NCI-H2196 treated with DMSO at 0.1 percent for 48 hours (cell line): ENCODE data around the gene KAT2B.

Experiments used
- DNase-seq: peaks from one replicate; lab custom pipeline; 2025; ENCODE audit not compliant: unreplicated experiment; lab: John Stamatoyannopoulos, UW

The KAT2B gene

GRCh38 chr3:20095470-20095869 lies 55.2 kb downstream of the KAT2B start:
- DNase-seq = no peak

DNA sequence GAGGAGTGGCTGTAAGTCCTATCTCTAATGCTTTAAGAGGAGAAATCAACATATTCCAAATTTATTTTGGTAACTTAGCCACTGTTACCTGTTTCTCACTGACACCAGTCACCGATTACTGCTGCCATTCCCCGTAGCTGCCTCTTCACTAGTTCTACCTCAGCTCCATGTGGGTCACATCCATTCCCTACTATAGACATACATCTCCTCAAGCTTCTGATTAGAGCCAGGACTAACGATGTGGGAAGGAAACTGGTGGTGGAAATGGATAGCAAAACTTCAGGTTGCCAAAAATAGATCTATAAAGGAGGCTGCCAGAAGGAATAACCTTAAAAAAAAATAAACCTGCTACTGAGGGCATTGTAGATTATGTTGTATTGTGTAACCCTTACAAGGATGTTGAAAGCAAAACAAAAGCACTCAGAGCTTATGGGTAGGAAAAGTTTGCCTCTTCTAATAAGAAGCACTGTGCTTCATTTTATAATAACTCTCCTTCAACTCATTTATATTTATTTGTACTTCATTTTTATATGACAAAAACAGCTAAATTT lies 56.0 kb downstream of the KAT2B start:
- no peak for DNase-seq

- DNase-seq = no peak
These were observed 56.8 kb downstream of the KAT2B start for GRCh38 chr3:20097015-20097414.

DNA sequence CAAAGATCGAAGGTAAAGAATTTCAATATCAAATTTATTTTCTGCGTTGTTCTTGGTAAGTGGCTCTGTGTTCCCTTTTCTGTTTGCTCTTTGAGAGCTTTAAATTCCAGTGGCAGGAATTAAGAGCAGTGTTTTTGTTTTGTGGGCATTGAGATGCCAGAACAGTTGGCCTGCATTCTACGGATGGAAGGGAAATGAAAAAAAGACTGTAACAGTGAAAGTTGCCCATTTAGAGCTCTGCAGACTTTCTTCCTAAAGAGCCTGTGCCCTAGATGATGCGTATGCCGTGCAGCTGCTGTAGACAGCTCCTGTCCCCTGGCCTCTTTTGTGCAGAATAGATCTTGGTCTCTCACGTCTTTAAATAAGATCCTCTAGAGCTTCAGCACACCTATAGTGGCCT lies 58.8 kb downstream of the KAT2B start:
- no peak for DNase-seq

DNA sequence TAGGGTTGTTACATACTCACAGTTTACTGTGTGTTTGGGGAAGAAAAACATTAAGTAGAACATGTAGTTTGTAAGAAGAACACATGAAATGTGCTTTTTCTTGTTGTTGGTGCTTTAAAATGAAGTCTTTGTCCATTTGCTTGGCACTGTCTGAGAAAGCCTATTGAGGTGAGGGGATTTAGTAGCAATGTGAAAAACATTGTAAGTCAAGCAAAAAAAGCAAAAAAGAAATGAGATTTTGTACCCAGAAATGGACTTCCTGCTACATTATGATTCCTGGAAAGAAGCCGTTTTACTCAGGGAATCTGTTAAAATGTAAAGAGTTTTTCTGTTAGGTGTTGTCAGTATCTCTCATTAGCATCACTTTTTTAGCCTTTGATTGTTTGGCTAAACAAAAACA lies 59.9 kb downstream of the KAT2B start:
- no peak for DNase-seq

DNA sequence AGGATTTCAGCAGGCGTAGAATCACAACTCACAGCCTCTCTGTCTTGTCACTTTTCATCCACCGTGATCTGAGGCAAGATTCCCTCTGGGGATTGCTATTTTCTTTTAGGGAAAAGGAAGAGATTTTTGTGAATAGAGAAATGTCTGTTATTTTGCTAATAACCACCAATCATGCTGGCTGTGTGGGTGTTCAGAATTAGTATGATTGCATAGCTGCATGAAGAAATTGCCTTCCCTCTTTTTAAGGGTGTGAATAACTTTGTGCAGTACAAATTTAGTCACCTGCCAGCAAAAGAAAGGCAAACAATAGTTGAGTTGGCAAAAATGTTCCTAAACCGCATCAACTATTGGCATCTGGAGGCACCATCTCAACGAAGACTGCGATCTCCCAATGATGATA lies 60.8 kb downstream of the KAT2B start:
- DNase-seq = no peak

DNA sequence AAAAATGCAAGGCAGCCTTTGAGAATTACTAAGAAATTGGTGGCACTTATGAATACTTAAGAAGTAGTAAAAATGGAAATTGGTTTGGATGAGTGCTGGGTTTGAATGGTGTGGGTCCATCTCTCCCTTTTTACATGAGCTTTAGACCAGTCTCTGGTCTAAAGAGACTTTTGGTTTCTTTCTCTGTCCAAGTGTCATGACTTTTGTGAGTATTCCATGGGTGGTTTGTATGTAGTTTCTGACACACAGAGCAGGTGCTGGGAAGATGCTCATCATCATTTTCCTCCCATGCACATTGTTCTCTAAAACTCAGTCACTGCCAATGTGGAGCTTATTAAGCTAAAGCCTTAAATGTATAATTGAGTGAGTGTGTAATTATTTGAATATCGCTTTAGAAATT lies 63.5 kb downstream of the KAT2B start:
- no peak for DNase-seq

GRCh38 chr3:20104167-20104661 lies 64.0 kb downstream of the KAT2B start:
- DNase-seq = no peak

DNA sequence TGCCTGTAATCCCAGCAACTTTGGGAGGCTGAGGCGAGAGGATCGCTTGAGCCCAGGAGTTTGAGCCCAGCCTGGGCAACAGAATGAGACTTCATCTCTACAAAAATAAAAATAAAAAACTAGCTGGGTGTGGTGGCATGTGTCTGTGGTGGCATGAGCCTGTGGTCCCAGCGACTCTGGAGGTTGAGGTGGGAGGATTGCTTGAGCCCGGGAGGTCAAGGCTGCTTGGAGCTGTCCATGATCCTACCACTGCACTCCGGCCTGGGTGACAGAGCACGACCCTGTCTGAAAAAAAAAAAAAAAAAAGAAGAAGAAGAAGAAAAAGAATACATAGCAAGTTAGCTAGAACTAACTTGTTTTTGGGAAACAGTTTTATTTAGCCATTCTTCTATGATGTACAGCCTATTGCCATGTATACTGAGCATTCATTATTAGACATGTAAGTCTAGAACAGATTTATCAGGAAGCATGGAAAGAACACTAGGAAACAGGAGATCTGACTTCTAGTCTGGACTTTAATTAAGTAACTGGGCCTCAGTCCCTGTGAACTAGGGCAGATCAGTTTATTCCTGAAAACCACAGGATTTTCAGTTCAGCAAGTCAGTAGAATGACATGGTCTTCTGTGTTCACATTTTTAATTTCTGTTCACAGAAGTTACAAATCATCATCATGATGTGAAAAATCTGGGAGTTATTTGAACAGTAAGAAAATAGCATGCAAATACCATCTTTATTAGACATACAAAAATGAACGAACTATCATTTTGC lies 65.5 kb downstream of the KAT2B start:
- DNase-seq = no peak

DNA sequence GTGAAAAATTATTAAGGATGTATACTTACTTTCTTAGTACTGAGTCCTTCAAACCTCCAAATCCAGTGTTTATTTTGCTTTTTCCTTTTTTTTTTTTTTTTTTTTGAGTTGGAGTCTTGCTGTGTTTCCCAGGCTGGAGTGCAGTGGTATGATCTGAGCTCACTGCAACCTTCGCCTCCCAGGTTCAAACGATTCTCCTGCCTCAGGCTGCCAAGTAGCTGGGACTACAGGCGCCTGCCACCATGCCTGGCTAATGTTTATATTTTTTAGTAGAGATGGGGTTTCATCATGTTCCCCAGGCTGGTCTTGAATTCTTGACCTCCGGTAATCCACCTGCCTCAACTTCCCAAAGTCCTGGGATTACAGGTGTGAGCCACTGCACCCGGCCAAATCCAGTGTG lies 67.5 kb downstream of the KAT2B start:
- DNase-seq = no peak

- DNase-seq = no peak
These were observed 68.6 kb downstream of the KAT2B start for GRCh38 chr3:20108869-20109268.

- DNase-seq = no peak
These were observed 70.6 kb downstream of the KAT2B start for GRCh38 chr3:20110826-20111225.

GRCh38 chr3:20111836-20112235 lies 71.6 kb downstream of the KAT2B start:
- no peak for DNase-seq

DNA sequence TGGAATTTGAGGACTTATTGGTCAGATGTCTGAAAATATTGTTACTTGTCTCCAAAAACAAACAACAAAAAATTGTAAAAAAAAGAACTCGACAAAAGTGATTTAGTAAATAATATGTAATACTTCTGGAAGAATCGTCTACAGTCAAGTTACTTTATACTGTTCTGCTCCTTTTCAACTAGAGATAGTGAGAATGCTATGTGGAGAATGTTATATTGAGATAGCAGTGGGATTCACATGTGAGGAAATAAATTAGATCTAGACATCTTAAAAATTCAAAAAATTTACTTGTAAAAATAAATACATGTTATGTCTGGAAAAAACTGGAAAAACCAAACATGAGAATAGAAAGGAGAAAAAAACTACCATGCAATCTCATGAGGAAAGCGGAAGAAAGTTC lies 80.8 kb downstream of the KAT2B start:
- no peak for DNase-seq

GRCh38 chr3:20123131-20123652 lies 82.9 kb downstream of the KAT2B start:
- no peak for DNase-seq

DNA sequence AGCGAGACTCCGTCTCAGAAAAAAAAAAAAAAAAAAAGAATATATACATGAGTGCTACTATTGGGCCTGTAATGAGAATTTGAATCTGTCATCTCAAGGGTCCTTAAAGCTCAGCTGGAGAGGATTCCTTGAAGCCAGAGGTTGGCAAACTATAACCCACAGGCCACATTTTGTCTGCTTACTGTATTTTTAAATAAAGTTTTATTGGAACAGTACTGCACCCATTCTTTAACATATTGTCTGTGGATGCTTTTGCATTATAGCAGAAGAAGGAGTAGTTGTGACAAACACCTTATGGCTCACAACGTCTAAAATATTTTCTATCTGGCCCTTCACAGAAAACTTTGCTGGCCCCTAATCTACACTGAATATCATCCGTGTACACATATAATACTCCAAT lies 85.0 kb downstream of the KAT2B start:
- DNase-seq = no peak

- DNase-seq = no peak
These were observed 85.7 kb downstream of the KAT2B start for GRCh38 chr3:20125897-20126296.

- DNase-seq = no peak
These were observed 88.1 kb downstream of the KAT2B start for GRCh38 chr3:20128358-20128757.

DNA sequence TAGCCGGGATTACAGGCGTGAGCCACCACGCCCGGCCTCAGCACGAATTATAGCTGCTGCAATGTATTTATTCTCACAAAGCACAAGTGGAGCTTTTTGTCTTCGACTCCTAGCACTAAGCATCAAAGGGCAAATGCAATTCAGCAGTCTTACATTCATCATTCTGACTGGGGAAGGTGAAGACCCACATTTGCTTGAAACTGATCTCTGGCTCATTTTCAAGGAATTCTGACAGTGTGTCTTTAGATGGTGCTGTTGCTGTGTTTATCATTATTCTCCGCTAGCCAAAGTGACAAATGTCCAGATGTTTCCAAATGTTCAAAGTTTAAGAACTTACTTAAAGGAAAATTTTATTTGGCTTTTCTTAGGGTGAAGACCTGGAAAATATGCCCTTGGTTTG lies 89.9 kb downstream of the KAT2B start:
- DNase-seq = no peak

GRCh38 chr3:20136231-20136630 lies 96.0 kb downstream of the KAT2B start:
- DNase-seq = no peak

- no peak for DNase-seq
These were observed 97.4 kb downstream of the KAT2B start for GRCh38 chr3:20137647-20138046.

GRCh38 chr3:20140881-20141280 lies 100.6 kb downstream of the KAT2B start:
- no peak for DNase-seq

DNA sequence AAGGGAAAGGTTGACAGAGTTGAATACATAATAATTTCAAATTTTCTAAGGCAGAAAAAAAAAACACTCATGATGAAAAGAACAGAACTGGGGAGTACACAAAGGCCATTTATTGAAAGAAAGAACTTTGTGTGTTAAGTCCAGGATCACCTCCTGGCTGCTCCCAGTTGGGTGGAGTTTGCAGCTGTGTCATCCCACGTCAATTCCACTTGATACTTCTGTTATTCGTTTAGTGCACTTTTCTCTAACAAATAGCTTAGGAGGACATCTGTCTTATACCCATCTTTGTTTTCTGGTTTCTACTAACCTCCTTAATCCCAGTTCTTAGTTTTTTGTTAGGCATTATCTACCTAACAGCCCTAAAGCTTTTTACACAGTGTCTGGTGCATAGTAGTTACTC lies 101.1 kb downstream of the KAT2B start:
- no peak for DNase-seq
